Inflammatory macrophage treated with lipopolysaccharide for 4 hours (primary cell): ENCODE measurements around the gene CADM2.

Experiments
- DNase-seq: peaks from one replicate; pipeline ENCODE4 v3.0.0-alpha.2; 2020

CADM2 gene

DNA sequence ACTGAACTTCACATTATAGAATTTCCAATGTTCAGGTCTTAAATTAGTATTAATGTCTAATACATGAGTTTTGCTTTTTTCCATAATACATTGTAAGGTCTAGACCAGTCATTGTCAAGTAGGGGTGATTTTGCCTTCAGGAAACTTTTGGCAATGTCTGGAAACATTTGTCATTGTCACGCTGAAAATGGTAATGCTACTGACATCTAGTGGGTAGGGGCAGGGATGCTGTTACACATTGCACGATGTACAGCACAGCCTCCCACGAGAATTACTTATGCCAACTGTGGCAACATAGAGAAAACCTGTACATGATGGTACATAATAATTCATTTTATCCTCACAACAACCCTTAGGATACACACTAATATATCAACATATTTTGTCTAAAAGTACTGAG lies 384.1 kb downstream of the CADM2 start:
- peak; percentile 10 for DNase-seq

DNA sequence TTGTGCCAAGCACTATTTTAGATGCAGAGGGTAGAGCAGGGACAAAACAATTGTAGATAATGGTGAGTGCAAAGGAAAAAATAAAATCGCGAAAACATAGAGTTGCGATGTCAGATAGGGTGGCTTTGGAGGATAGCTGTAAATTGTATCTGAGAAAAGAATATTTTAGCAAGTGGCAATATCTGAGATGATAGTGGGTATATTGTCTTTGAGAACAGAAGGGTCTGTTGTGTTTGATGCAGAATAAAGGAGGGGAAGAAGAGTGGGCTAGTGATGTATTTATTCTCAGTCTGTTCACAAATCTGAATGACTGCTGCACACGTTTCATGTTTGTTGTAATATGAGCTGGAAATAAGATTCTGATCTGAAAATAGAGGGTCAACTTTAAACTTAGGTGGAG lies 396.8 kb downstream of the CADM2 start:
- DNase-seq: no peak

DNA sequence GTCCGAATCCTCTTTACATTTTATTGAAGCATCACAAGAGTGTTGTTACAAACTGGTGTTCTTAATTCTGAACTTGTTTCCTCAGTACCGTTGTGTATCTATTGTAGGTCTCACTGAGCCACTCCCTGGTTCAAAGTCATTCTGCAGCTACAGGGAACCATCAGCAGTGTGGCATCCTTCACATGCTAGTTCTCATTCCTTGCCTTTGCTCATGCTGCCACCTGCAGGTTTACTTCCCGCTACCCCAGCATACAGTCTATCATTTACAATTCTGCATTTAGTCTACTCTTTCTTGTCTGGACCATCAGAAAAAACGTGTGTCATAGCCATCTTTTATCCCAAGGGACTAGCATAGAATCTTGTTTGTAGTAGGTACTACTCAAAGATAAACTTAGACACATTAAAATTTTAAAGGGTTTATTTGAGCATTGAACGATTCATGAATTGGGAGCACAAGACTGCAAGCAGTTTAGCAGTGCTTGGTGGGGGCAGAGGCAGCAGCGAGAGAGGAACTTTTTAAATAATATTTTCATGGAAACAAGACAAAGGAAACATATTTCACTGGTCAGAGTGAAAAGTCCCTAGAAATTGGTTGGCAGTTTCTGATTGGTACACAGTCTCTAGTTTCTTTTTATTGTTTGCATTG lies 402.1 kb downstream of the CADM2 start:
- peak; percentile 3 for DNase-seq

DNA sequence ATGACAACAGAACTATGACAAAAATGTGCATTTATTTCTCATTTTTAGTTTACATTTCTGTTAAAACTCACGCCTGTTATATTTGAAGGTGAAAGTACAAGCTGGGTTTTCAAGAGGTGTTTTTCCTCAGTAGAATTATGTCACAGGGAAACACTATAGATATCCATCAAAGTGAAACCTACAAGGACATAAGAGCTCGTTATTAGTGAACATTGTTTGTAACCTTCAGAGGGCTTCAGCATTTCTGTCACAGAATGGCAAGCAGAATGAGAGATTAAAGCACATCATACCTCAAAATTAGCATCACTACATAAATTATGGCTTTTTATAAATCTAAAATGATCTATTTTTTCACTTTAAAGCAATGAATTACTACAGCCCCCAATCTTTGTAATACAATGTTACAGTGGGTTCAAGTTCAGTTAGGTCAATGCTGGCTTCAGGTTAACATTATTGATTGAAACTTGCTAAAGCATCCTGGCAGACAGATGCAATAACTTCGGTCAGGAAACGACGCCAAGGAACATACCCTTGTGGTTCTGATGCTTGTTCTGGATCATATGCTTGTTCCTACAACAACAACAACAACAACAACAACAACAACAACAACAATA lies 405.6 kb downstream of the CADM2 start:
- DNase-seq: no peak

DNA sequence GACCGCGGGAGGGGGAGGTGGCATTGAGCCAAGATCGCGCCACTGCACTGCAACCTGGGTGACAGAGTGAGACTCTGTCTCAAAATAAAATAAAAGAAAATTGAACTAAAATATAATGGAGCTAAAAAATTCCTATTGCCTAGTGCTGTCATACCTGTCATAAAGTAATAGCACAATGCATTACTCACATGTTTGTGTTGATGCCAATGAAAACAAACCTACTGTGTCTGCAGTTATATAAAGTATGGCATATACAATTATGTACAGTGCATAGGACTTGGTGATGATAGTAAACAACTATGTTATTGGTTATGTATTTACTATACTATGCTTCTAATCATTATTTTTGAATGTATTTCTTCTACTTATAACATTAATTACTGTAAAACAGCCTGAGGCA lies 411.6 kb downstream of the CADM2 start:
- no peak for DNase-seq

DNA sequence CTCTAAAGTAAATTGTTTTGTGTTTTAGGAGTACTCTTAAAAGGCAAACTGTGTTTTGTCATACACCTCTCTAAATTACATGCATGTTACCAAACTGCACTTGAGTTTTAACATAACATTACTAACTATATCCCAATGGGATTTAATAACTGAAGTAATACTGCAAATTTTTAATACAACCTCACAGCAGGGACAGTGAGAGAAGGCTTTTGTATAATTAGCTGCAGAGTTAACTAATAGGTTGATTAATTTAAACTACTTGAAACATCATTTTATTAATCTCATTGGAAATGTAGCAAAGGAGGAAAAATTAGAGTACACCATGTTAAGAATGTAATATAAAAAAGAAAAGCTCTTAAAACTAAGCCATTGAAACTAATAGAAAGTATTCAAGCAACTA lies 417.3 kb downstream of the CADM2 start:
- DNase-seq: no peak

DNA sequence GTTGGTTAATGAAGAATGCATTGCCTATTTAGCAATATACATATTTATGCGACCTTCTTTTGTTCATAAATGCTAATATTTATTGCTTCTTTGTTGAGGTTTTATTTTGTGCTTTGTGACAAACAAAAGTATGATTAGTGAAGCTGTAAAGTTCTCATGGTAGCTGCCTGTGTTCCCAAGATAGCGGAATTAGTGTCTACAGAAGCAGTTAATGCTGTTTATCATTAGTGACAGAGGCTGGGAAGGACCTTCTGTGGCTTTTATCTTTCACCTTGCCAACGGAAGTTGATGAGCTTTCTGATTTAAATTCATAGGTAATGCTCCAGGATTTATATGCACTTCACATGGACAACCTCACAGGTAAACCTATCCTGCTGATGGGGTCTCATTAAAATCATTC lies 418.3 kb downstream of the CADM2 start:
- no peak for DNase-seq

DNA sequence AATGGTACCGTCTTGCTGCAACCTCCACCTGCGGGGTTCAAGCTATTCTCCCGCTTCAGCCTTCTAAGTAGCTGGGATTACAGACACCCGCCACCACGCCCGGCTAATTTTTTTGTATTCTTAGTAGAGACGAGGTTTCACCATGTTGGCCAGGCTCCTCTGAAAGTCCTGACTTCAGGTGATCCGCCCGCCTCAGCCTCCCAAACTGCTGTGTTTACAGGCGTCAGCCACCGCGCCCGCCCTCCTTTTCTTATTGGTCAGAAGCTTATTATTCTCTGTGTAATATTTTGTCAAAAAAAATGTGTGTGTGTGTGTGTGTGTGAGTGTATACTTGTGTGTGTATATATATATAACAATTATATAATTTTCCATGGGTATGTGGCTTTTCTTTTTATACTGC lies 425.6 kb downstream of the CADM2 start:
- no peak for DNase-seq

DNA sequence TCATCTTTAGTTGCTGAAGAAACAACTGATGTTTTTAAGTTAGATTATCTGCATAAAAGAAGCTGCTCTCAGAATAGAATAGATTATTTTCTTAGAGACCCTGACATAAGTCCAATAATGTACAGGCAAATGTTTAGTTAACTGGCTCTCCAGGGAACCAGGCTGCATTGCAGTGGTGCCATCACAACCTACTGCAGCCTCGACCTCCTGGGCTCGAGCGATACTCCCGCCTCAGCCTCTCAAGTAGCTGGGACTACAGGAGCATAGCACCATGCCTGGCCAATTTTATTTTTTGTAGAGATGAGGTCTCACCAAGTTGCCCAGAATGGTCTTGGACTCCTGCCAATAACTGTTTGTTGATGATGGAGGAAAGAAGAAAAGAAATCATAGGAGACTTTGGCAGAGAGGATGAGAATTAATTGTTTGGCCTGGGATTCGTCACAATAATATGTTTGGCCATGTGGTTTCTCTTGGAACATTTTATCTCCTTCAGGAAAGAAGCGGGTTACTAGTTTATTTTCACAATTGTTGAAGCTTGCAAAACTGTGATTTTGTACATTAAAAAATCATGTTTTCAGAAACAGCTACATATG lies 429.2 kb downstream of the CADM2 start:
- no peak for DNase-seq

DNA sequence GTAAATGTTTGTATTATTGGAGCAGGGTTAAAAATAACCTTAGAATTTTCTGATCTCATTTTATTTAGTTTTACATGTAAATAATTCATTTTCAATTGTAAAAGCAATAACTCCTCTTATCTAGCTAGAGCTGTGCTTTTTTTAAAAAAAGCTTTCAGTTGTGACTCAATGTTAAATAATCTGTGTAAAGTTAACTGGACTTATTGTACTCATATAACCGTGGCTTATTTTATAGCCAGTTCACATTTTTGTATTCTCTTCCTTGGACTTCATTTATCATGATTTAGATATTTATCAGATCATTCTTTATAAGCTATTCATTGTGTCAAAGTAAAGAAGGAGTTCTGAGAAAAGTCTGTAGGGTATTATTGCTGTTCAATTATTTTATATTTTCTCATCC lies 435.6 kb downstream of the CADM2 start:
- no peak for DNase-seq

DNA sequence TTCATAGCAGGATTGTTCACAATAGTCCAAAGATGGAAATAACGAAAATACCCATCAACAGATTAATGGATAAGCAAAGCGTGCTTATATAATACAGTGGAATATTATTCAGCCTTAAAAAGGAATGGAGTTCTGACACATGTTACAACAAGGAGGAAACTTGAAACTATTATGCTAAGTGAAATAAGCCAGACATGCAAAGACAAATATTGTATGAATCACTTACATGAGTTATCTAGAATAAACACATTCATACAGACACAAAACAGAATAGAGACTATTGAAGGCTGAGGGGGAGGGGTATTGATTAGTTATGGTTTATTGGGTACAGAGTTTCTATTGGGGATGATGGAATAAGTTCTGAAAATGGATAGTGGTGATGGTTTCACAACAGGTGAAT lies 438.6 kb downstream of the CADM2 start:
- no peak for DNase-seq

DNA sequence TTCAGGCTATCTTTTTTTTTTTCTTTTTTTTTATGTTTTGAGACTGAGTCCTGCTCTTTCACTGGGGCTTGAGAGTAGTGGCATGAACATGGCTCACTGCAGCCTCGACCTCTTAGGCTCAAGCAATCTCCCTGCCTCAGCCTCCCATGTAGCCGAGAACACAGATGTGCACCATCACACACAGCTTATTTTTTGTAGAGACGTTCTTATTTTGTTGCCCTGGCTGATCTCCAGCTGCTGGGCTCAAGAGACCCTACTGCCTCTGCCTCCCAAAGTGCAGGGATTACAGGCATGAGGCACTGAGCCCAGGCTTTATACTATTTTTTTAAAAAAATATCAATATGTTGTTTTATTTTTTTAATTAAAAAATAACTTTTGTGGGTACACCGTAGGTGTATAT lies 467.3 kb downstream of the CADM2 start:
- DNase-seq: no peak

DNA sequence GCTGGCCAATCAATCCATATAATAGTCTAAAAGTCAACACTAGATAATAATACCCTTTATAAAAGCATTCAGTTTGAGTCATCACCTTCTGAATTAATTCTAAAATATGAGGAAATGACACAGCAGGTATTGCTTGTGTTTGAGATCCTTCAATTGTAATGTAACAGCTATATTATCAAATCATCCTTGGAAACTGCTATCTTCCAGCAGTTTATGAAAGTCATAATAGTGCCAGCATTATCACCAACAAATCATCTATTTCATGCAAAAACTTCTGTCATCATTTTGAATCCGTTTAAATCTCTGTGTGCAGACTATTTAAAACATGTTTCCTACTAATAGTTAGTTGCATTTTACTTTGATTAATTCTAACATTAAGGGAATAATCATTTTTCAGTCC lies 468.7 kb downstream of the CADM2 start:
- DNase-seq: no peak

DNA sequence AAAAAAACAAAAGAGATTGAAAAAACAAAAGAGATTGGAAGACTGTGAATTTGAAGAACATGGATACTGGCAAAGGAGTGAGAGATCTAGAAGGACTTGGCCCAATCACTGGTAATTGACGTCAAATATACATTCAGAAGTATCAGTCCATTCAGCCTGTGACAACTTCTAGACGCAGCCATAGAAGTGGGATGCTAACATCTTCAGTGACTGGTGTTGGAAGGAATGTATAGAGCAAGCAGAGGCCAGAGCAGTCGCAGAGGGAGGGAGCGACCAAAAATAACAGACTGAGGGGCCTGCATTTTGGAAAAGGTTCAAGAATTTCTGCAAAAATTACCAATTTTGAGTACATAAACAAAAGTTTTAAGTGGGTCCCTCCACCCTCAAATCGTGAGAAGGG lies 473.3 kb downstream of the CADM2 start:
- no peak for DNase-seq

DNA sequence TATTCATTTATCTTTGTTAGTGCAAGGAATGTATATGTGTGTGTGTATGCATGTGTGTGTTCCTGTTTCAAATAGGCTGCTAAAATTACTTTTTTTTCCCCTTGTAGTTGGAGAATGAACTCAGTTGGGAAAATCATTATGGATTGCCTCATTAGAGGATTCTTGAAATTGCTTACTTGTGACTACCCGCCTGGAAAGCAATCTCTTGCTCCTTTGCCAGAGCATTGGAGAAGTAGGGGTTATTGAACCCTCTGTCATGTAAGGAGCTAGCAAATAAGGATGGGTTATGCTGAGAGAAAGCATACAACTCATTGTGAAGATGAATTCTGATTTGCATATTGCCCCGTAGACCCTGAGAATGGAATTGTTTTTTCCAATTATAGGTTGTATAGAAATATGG lies 474.5 kb downstream of the CADM2 start:
- no peak for DNase-seq

DNA sequence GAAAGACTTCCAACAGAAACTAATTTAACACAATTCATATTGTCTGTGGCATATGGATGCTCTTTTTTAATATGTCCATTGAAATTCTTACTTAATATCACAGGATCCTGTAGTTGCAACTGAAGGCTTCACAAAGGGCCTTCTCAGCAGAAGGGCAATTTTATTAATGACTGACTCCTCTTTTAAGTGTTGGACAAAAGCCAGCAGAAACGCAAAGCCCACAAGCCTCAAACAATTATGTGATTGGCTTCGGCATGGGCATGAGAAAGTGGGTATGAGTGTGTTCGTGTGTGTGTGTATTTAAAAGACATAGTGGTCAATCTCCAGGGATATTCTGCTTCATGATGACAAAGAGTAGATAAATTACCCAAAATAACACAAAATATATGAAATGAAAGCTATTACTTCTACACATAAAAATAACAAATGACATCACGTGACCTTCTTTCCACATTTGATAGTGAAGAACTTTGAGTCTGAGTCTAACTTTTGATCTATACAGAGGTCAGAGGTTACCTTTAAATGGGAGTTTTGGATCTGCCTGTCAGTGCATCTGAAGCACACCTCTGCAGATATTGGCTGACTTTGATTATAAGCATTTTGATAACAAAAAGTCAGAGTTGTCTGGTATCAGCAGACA lies 496.9 kb downstream of the CADM2 start:
- DNase-seq: no peak

DNA sequence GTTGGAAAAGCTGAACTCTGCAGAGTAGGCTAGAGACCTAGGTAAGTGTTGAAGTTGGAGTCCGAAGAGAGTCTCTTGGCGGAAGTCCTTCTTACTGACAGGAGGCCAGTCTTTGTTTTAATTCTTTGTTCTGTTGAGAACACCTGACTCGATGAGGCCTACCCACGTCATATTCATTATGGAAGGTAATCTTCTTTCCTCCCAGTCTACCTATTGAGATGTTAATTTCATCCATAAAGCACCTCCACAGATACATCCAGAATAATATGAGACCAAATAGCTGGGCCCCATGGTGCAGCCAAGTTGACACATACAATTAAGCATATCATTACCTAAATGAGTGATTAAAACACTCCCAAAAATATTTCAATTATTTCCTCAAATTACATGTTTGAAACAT lies 515.5 kb downstream of the CADM2 start:
- no peak for DNase-seq

DNA sequence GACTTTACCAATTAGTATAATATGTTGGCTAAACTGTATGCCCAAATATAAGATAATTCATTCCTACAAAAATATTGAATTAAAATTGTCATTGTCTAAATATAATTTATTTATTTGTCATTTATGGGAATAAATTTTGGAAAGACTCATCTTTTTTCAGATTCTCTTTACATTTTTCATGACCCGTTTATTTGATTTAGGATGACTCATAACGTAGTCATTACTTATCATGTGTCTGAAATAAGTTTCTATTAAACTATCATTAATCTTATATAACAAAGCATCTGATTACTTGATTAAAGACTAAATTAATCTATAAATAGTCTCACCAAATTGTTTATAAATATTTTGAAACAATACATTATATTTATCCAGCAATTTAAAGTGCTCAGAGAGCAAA lies 516.6 kb downstream of the CADM2 start:
- no peak for DNase-seq

DNA sequence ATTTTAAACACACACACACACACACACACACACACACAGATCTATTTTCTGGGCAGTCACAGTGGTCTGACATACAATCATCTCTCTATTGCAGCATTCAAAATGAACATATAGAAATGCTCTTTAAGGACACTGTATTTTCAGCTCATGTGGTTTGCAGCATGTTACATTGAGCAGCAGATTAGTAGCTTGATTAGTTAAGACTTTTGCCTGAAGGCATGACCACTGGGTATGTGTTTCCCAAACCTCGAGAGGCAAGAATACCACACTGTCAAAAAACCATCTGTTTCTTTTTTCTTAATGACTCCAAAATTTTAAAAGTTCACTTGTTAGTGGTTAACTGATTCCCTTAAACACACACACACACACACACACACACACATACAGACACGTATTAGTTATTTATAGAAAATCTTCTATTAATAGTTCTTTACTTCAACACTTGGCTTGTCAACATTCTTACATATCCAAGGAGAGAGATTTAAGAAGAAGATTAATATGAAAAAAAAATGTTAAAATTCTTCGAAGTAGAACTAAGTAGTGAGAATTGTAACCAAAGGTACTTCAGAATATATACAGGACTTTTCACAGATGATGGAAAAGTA lies 518.2 kb downstream of the CADM2 start:
- no peak for DNase-seq

DNA sequence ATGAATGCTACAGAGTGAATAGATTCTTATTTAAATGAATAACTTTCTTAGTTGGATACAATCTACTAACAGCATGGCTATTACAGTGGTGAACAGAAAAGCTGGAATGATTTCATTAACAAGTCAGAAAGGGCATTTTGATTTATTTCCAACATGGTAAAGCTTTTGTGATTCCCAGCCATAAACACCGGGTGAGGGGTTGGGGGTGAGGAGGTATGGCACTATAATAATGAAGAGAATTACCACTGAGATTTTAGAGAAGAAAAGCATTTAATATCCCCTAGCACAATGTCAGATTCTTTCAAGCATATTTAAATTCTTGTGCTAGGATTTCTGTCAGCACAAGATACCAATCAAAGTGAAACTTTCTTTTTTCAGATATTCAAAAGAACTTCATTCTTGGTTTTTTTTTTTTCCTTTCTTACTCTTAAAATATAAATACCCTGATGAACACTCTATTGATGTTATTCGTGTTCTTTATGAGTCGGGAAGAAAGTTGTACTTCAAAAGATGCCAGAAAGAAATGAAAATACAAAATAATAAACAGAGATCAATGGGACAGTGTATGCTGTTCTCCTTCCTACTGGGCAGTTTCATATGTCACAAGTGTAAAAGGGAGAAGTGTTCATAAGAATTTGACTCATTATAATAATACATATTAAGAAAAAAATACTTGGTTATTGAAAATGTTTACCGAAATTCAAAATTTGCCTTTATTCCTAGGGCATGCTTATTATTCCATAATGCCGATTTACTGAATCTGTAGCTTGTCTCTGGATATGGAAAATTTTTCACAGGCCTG lies 522.8 kb downstream of the CADM2 start:
- DNase-seq: no peak

DNA sequence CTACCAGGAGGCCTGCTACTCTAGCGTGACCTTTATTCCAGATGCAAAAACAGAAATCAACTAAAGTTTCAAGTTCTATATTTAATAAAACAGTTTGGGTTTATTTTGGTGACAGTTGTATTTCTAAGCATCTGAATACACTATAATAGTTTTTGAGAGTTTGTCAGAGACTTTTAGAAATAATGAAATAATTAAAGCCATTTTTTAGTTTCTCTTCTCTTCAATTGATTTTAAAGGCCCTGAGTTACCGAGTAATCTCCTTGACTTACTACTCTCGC lies 523.4 kb downstream of the CADM2 start:
- DNase-seq: no peak

DNA sequence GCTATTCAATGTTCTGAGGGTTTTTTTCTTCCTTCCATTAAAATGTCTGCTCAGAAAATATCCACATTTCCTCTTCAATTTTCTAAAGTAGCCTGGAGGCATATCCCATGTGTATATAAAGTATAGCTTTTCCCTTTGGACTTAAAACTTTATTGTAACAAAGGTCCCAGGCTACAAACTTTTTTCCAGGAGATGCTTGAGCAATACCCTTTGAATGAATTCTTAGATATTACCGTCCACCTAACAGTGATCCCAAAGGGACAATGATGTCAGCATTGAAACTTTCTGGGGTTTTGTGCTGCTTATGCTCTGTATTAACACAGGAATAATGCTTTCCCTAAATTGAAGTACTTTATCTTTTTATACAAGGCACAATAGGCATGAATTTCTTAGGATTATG lies 525.2 kb downstream of the CADM2 start:
- no peak for DNase-seq

DNA sequence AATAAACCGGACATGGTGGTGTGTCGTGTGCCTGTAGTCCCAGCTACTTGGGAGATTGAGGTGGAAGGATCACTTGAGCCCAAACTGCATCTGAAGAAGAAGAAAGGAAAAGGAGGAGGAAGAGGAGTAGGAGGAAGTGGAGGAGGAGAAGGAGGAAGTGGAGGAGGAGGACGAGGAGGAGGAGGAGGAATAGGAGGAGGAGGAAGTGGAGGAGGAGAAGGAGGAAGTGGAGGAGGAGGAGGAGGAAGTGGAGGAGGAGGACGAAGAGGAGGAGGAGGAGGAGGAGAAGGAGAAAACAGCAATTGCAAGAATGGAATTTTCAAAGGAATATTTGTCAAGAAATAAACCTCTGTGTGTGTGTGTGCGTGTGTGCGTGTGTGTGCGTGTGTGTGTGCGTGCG lies 528.6 kb downstream of the CADM2 start:
- DNase-seq: no peak
